Right lobe of liver (tissue), 4 donors: ENCODE measurements around the gene FSD2.

Source experiments
- CTCF ChIP-seq, 4 donors: fragments of 200-600 bp in 3 of 4; fragments of 450-650 bp in 1 of 4; IDR thresholded peaks; one replicate each; pipeline versions ENCODE4 v1.5.1 to v1.8.0; 2016 to 2022; ENCODE audit warnings: antibody characterized with exemption in 4 of 4, mild to moderate bottlenecking in 2 of 4
- POLR2A ChIP-seq: fragments of 450-650 bp; IDR thresholded peaks from one replicate; pipeline ENCODE4 v1.6.1; 2017; ENCODE audit warnings: antibody characterized with exemption, mild to moderate bottlenecking
- donor health status: DM: no; HTN: no; CAD: no.
- donor health status: DM: no; HTN: no; CAD: no.
- donor health status: DM: no; HTN: yes; CAD: no.

- TF ChIP-seq CTCF (IDR thresholded peaks at IDR 0.05) (no peak), POLR2A (no peak)
These were observed 15.5 kb downstream of the FSD2 start for GRCh38 chr15:82790321-82790720.
